ENCODE data around the gene FZD10.

FZD10 gene

GRCh38 chr12:130164936-130165335 is 2.7 kb downstream of the FZD10 start:
- DNase-seq (ENCODE audit: low read depth), result no peak
- no peak for TF ChIP-seq CTCF (conservative IDR thresholded peaks at IDR 0.05; ENCODE audit: control insufficient read depth, insufficient read depth, low read depth, low read length)
- no peak overlapping the region for H3K4me3 ChIP-seq (ENCODE audit: control insufficient read depth, low read depth, low read length)

DNA sequence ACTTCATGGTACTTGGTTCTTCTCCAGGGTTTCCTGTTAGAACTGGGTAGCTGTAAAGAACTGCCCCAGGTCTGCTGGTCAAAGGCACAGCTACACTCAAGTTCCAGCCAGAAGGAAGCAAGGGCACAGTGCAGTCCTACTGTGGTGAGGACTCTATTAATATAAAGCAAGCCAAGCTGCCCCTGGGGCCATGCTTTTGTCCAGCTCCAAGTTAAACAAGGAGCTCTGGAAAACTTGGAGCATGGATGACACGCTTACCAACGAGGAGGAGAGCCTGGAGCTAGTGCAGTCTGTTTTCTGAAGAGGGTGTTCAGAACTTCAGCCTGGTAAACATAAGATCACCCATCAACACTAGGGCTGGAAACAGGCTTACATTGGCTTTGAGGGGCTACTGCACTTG is 4.0 kb downstream of the FZD10 start:
- DNase-seq (ENCODE audit: low read depth), result no peak
- TF ChIP-seq CTCF (conservative IDR thresholded peaks at IDR 0.05; ENCODE audit: control insufficient read depth, insufficient read depth, low read depth, low read length), result no peak
- H3K4me3 ChIP-seq (ENCODE audit: control insufficient read depth, low read depth, low read length), result no peak overlapping the region

DNA sequence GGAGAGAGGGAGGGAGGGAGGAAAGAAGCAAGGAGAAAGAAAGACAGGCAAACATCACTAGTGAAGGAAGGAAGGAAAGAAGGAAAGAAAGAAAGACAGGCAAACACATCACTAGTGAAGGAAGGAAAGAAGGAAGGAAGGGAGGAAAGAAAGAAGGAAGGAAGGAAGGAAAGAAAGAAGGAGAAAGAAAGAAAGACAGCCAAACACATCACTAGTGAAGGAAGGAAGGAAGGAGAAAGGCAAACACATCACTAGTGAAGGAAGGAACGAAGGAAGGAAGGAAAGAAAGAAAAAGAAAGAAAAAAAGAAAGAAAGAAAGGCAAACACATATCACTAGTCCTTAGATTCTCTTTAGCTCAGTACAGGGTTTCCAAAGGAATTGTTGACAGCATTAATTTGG is 5.3 kb downstream of the FZD10 start:
- no peak for DNase-seq (ENCODE audit: low read depth)
- no peak for TF ChIP-seq CTCF (conservative IDR thresholded peaks at IDR 0.05; ENCODE audit: control insufficient read depth, insufficient read depth, low read depth, low read length)
- H3K4me3 ChIP-seq (ENCODE audit: control insufficient read depth, low read depth, low read length), result no peak overlapping the region

GRCh38 chr12:130169256-130169655 is 7.0 kb downstream of the FZD10 start:
- no peak for TF ChIP-seq CTCF (conservative IDR thresholded peaks at IDR 0.05; ENCODE audit: control insufficient read depth, insufficient read depth, low read depth, low read length)
- no peak overlapping the region for H3K4me3 ChIP-seq (ENCODE audit: control insufficient read depth, low read depth, low read length)
- no peak for DNase-seq (ENCODE audit: low read depth)

DNA sequence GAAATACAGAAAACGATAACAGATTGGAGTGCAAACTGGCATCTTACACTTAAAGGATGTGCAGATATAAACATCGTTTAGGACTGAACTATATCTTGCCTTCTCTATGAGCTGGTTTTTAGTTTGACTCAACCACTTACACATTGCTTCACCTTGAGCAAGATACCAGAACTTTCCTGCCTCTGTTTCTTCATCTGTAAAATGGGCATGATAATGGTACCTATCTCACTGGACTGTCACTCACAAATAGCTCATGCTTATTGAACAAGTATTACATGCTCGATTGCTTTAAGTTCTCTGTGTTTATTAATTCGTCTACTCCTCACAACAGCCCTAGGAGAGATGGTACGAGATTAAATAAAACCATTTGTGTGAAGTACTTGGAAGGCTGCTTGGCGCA is 7.7 kb downstream of the FZD10 start:
- DNase-seq (ENCODE audit: low read depth), result no peak
- no peak for TF ChIP-seq CTCF (conservative IDR thresholded peaks at IDR 0.05; ENCODE audit: control insufficient read depth, insufficient read depth, low read depth, low read length)
- no peak overlapping the region for H3K4me3 ChIP-seq (ENCODE audit: control insufficient read depth, low read depth, low read length)

GRCh38 chr12:130170611-130171010 is 8.3 kb downstream of the FZD10 start:
- no peak overlapping the region for H3K4me3 ChIP-seq (ENCODE audit: control insufficient read depth, low read depth, low read length)
- DNase-seq (ENCODE audit: low read depth), result no peak
- TF ChIP-seq CTCF (conservative IDR thresholded peaks at IDR 0.05; ENCODE audit: control insufficient read depth, insufficient read depth, low read depth, low read length), result no peak

DNA sequence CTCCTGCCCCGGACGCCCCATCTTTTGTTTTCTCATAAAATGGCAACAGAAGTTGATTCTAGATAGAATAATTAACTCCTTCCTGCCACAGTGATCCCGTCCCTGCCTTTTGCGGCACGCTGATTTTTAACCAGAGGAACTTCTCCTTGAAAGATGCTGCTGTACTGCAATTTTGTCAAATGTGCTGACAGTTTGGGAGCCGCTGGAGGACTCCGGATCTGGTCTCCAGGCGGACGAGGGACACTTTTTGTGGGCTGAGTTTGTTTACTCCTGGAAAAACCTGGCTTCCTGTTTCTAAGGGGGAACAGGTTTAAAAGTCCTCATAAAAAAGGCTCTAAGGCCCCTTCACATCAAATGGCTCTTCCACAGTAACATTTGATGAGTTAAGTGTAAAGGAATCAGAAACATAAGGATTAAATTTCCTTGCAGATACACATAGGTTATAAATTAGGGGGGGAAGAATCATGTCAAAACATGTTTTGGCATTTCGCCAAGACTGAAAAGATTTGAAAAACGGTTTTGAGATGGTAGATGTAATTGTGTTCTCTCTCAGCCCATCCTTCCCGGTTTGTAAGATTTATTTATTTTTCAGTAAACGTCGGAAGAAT is 15.5 kb downstream of the FZD10 start:
- no peak for DNase-seq (ENCODE audit: low read depth)
- H3K4me3 ChIP-seq (ENCODE audit: control insufficient read depth, low read depth, low read length), result no peak overlapping the region
- TF ChIP-seq CTCF (conservative IDR thresholded peaks at IDR 0.05; ENCODE audit: control insufficient read depth, insufficient read depth, low read depth, low read length), result no peak

Data from fibroblast of mammary gland (primary cell).